ENCODE results near the gene EFNA5. TPM values are rescaled to one million over a fixed set of nuclear protein-coding genes. Genes with fewer than 3 reads are reported as not detected.

EFNA5 gene
- polyA plus RNA-seq, 3 donors: 0.01 TPM; not detected in 2

DNA sequence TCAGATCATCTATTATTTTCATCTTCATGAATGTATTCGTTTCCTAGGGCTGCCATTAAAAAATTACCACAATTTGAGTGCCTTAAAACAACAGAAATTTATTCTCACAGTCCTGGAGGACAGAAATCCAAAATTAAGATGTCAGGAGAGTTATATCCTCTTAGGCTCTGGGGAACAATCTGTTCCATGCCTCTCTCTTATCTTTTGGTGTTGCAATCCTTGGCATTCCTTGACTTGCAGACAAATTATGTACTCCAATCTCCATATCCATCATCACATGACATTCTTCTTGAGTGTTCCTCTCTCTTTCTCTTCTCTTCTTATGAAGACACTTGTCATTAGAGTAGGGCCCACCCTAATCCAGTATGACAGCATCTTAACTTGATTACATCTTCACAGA, 339.4 kb downstream of the EFNA5 start:
- H3K9me3 ChIP-seq (replicated peaks in 1 of 2; ENCODE audit: control insufficient read depth in 1 of 2, insufficient read depth in 1 of 2, low read length in 2 of 2): no peaks in the 10 kb centered on the region
- no peaks in the 10 kb centered on the region for H3K79me2 ChIP-seq (ENCODE audit: insufficient read depth, low read length)
- no CpG with 5 or more reads among the region's 1 CpG for WGBS (ENCODE audit: insufficient coverage)
- no peaks in the 10 kb centered on the region for H3K4me1 Mint-ChIP-seq
- no peak overlapping the region for H3K27ac ChIP-seq (ENCODE audit: low read depth in 1 of 2, low read length in 2 of 2)
- DNase-seq: no peak
- no peaks in the 10 kb centered on the region for H4K20me1 ChIP-seq (ENCODE audit: insufficient read depth, low read length)
- H3K27ac Mint-ChIP-seq: no peak overlapping the region
- H3K27me3 Mint-ChIP-seq (ENCODE audit: low read depth in 3 of 3): peaks cover 0 to 2% (median 1%) of the 10 kb centered on the region in 3 donors
- H3K9me3 Mint-ChIP-seq: peaks cover 0 to 3% (median 0%) of the 10 kb centered on the region in 7 donors
- H2AFZ ChIP-seq (ENCODE audit: insufficient read depth, low read depth, low read length, poor library complexity, severe bottlenecking): no peak overlapping the region
- TF ChIP-seq CTCF (IDR thresholded peaks at IDR 0.05): no peak
- no peak overlapping the region for H3K4me3 Mint-ChIP-seq
- no peaks in the 10 kb centered on the region for H3K36me3 Mint-ChIP-seq
- no peaks in the 10 kb centered on the region for H3K4me1 ChIP-seq (ENCODE audit: control insufficient read depth in 1 of 2, insufficient read depth in 2 of 2, low read length in 2 of 2)
- no peaks in the 10 kb centered on the region for H3K27me3 ChIP-seq (ENCODE audit: control insufficient read depth in 2 of 2, insufficient read depth in 2 of 2, low read length in 2 of 2)
- H3K9ac ChIP-seq (ENCODE audit: insufficient read depth, low read length, poor library complexity, severe bottlenecking): no peak overlapping the region
- no peaks in the 10 kb centered on the region for H3K36me3 ChIP-seq (replicated peaks in 1 of 2; ENCODE audit: control insufficient read depth in 1 of 2, insufficient read depth in 2 of 2, low read length in 2 of 2)
- intact Hi-C loops (cut with micrococcal nuclease): no loop called here
- no peak overlapping the region for H3K4me2 ChIP-seq (replicated peaks; ENCODE audit: extremely low read depth, low read length, poor library complexity, severe bottlenecking)
- no peak overlapping the region for H3K4me3 ChIP-seq (replicated peaks in 1 of 3; ENCODE audit: low read depth in 2 of 3, low read length in 3 of 3)

DNA sequence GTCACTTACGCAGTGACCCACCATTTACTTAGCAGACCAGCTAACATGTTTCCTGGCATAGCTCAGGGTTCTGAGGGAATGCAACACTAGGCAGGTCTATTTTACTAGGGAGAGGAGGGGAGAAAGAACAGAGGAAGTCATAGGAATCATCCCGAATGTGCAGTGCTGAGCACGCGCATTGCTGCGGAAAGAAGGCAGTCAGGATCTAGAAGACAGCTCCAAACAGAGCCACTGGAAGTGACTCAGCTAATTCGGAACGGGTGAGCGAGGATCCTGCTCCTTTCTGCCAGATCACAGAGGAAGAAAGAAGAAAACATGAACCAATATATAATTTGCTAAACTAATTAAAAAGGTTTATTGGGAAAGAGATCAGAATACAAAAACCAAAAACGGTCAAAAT, 339.8 kb downstream of the EFNA5 start:
- H3K4me3 Mint-ChIP-seq: no peak overlapping the region
- Histone ChIP-seq H3K27ac (ENCODE audit: low read depth in 1 of 2, low read length in 2 of 2) (no peak overlapping the region), H3K36me3 (replicated peaks in 1 of 2; ENCODE audit: control insufficient read depth in 1 of 2, insufficient read depth in 2 of 2, low read length in 2 of 2) (no peaks in the 10 kb centered on the region), H3K9ac (ENCODE audit: insufficient read depth, low read length, poor library complexity, severe bottlenecking) (no peak overlapping the region), H3K9me3 (replicated peaks in 1 of 2; ENCODE audit: control insufficient read depth in 1 of 2, insufficient read depth in 1 of 2, low read length in 2 of 2) (no peaks in the 10 kb centered on the region), H3K4me1 (ENCODE audit: control insufficient read depth in 1 of 2, insufficient read depth in 2 of 2, low read length in 2 of 2) (no peaks in the 10 kb centered on the region), H2AFZ (ENCODE audit: insufficient read depth, low read depth, low read length, poor library complexity, severe bottlenecking) (no peak overlapping the region), H3K27me3 (ENCODE audit: control insufficient read depth in 2 of 2, insufficient read depth in 2 of 2, low read length in 2 of 2) (no peaks in the 10 kb centered on the region), H3K4me3 (replicated peaks in 1 of 3; ENCODE audit: low read depth in 2 of 3, low read length in 3 of 3) (no peak overlapping the region), H3K79me2 (ENCODE audit: insufficient read depth, low read length) (no peaks in the 10 kb centered on the region), H3K4me2 (replicated peaks; ENCODE audit: extremely low read depth, low read length, poor library complexity, severe bottlenecking) (no peak overlapping the region), H4K20me1 (ENCODE audit: insufficient read depth, low read length) (no peaks in the 10 kb centered on the region)
- intact Hi-C loops (cut with micrococcal nuclease): no loop called here
- TF ChIP-seq CTCF (IDR thresholded peaks at IDR 0.05): no peak
- WGBS (ENCODE audit: insufficient coverage): 60% methylated on average over 1 of the region's 9 CpGs
- H3K4me1 Mint-ChIP-seq: no peaks in the 10 kb centered on the region
- peaks cover 0 to 3% (median 0%) of the 10 kb centered on the region in 7 donors for H3K9me3 Mint-ChIP-seq
- no peak for DNase-seq
- peak overlapping the region in 1 of 7 donors; percentile 3 for H3K27ac Mint-ChIP-seq
- H3K27me3 Mint-ChIP-seq (ENCODE audit: low read depth in 3 of 3): peaks cover 0 to 2% (median 1%) of the 10 kb centered on the region in 3 donors
- H3K36me3 Mint-ChIP-seq: no peaks in the 10 kb centered on the region

Data from CD14-positive monocyte (primary cell).